Measurements from ENCODE around the gene PSMB5.

PSMB5 gene

GRCh38 chr14:23058654-23059504, 24.2 kb upstream of the PSMB5 start:
- no peak for FAIRE-seq

- no peak for FAIRE-seq
Observed at GRCh38 chr14:23057757-23058653, 23.3 kb upstream of the PSMB5 start.

- no peak for FAIRE-seq
Observed at GRCh38 chr14:23056956-23057756, 22.5 kb upstream of the PSMB5 start, which contains the start of gene CDH24. CDH24 (minus strand) TSS chr14:23057520; CDS start chr14:23055733, 1,787 bp downstream.

- no peak for FAIRE-seq
Observed at GRCh38 chr14:23056145-23056955, 21.6 kb upstream of the PSMB5 start.

- no peak for FAIRE-seq
Observed at GRCh38 chr14:23055621-23056144, 21.0 kb upstream of the PSMB5 start.

GRCh38 chr14:23055147-23055550, 20.4 kb upstream of the PSMB5 start:
- no peak for FAIRE-seq

- FAIRE-seq, result no peak
Observed at GRCh38 chr14:23054000-23054811, 19.5 kb upstream of the PSMB5 start.

GRCh38 chr14:23053426-23053825, 18.7 kb upstream of the PSMB5 start:
- FAIRE-seq, result no peak

GRCh38 chr14:23052671-23053070, 18.0 kb upstream of the PSMB5 start:
- no peak for FAIRE-seq

GRCh38 chr14:23052182-23052623, 17.5 kb upstream of the PSMB5 start:
- no peak for FAIRE-seq

GRCh38 chr14:23051141-23052057, 16.7 kb upstream of the PSMB5 start:
- FAIRE-seq, result no peak

- FAIRE-seq, result no peak
Observed at GRCh38 chr14:23049011-23049410, 14.3 kb upstream of the PSMB5 start.

GRCh38 chr14:23047751-23048693, 13.3 kb upstream of the PSMB5 start:
- no peak for FAIRE-seq

- no peak for FAIRE-seq
Observed at GRCh38 chr14:23047034-23047634, 12.4 kb upstream of the PSMB5 start.

- FAIRE-seq, result no peak
Observed at GRCh38 chr14:23045419-23046357, 11.0 kb upstream of the PSMB5 start.

- no peak for FAIRE-seq
Observed at GRCh38 chr14:23044840-23045239, 10.1 kb upstream of the PSMB5 start.

- FAIRE-seq, result no peak
Observed at GRCh38 chr14:23043754-23044153, 9.1 kb upstream of the PSMB5 start.

Measured in A204.1 (cell line).